SJSA1 (cell line): Measurements from ENCODE around the gene SLX4IP. TPM values are rescaled to one million over a fixed set of nuclear protein-coding genes. Genes with fewer than 3 reads are reported as not detected.

Source experiments
- DNase-seq, 2 experiments: peaks; one replicate each; pipeline ENCODE4 v3.0.0-alpha.2; 2015 to 2020; ENCODE audit warnings: low spot score in 2 of 2, low read depth in 1 of 2
- H3K27ac ChIP-seq: fragments of 250-450 bp; sonication (Bioruptor Pico); 2 replicates; pipeline ENCODE4 v1.5.1; 2020; ENCODE audit warnings: mild to moderate bottlenecking, moderate library complexity
- H3K27me3 ChIP-seq: fragments of 250-450 bp; sonication (Bioruptor Pico); replicated peaks from 2 replicates; pipeline ENCODE4 v1.5.1; 2020; ENCODE audit warnings: mild to moderate bottlenecking, moderate library complexity
- H3K36me3 ChIP-seq: fragments of 250-450 bp; sonication (Bioruptor Pico); 2 replicates; pipeline ENCODE4 v1.5.1; 2020; ENCODE audit warnings: mild to moderate bottlenecking
- H3K4me1 ChIP-seq: fragments of 250-450 bp; sonication (Bioruptor Pico); replicated peaks from 2 replicates; pipeline ENCODE4 v1.6.1; 2021; ENCODE audit warnings: mild to moderate bottlenecking
- H3K4me3 ChIP-seq: fragments of 250-450 bp; sonication (Bioruptor Pico); 2 replicates; pipeline ENCODE4 v1.5.1; 2020; ENCODE audit warnings: mild to moderate bottlenecking
- H3K9me3 ChIP-seq: fragments of 250-450 bp; sonication (Bioruptor Pico); replicated peaks from 2 replicates; pipeline ENCODE4 v1.5.1; 2020; ENCODE audit warnings: mild to moderate bottlenecking
- total RNA-seq: library from RNA; depleted of rRNA; stranded (reverse); fragments of >200 nt; shearing (Covaris generic); gene quantifications from 2 replicates; pipeline ENCODE4 v1.2.3, GENCODE V29; 2014

SLX4IP gene
- total RNA-seq, 1 experiment from 2014 or later, result 5.9 TPM

DNA sequence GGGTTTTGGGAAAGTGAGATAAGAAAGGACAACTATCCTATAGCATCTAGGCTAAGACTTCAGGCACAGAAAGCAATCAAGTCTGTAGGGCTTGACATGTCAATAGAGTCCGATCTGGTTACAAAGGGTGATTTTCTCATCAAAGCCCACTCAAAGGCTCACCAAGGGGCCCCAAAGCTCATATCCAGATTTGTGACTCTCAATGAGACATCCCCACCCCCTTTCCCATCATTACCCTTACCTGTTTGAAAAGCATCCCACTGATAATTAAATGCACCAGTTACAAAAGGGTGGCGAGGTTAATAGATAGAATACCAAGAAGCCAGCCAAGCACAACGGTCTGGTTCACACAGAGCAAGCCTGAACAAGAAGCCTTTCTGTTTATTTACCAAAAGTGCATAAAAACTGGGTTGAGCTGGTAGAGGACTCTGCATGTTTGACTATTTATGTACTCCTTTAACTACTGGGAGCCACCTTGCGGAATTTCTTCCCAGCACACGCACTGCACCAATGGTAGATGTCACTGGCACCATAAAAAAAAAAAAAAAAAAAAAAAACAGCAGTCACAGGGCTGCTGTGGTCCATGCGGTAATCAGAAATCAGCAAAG, 232.6 kb downstream of the SLX4IP start:
- Histone ChIP-seq H3K27me3 (no peaks in the 10 kb centered on the region), H3K9me3 (no peaks in the 10 kb centered on the region), H3K27ac (peak overlapping the region; percentile 97), H3K36me3 (peaks cover 60% of the 10 kb centered on the region), H3K4me3 (no peak overlapping the region), H3K4me1 (peaks cover 59% of the 10 kb centered on the region)
- no peak for DNase-seq

DNA sequence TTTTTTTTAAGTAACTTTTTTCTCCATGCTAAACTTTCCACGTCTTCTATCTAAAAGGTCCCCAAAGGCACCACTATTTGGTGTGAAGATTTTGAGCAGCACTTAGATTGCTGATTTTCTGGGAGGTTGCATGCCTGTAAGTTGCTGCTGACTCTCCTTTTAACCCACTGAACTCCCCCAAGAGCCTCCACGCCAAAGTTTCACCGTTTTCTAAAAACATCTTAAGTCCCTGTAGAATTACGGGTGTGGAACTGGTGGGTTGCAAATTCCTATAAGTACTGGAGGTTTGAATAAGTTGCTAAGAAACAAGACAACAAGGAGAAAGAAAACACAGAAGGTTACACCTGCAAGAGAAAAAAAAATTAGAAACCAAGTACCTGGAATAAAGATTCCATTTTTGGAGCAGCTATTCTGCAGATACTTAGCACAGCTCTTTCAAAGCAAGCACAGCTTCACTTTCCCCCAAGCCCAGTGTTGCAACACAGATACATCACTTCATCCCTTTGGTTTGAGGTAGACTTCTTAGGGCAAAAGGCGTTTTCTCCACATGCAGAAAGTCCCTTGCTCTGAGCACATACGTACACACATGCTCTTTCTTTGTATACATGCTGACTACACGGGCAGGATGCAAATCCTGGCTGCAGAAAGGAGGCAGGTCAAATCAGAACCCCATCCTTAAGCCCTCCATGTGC, 233.7 kb downstream of the SLX4IP start:
- H3K27me3 ChIP-seq, result no peaks in the 10 kb centered on the region
- no peak for DNase-seq
- H3K36me3 ChIP-seq, result peaks cover 51% of the 10 kb centered on the region
- H3K27ac ChIP-seq, result no peak overlapping the region
- H3K4me3 ChIP-seq, result no peak overlapping the region
- H3K9me3 ChIP-seq, result no peaks in the 10 kb centered on the region
- H3K4me1 ChIP-seq, result peaks cover 59% of the 10 kb centered on the region

DNA sequence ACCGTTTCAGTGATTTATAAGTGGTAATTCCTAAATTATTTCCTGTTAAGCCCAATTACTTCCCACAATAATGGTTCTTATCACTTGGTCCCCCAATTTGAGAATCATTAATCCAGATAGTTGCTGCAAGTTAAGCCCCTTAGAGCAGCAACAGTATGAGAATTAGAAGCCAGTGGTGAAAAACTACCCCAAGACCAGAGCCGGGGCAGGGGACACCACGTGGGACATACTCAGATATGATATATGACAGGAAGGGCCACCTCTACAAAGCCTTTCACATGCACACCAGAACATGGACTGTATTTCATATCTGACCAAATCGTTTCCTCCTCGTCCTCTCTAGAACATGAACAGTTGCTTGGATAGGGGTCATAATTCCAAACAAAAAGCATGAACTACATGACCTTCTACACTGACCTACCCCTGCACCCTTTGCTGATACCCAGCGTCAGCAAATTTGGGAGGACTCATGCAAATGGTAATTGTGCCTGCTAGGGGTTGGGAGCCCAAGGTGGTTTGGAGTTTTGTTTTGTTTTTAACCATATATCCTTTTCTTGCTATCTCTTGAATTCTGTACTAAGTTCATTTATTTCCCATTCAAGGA, 234.8 kb downstream of the SLX4IP start:
- Histone ChIP-seq H3K4me1 (peaks cover 53% of the 10 kb centered on the region), H3K36me3 (peaks cover 43% of the 10 kb centered on the region), H3K27me3 (no peaks in the 10 kb centered on the region), H3K9me3 (no peaks in the 10 kb centered on the region), H3K27ac (no peak overlapping the region), H3K4me3 (no peak overlapping the region)
- DNase-seq, result no peak

DNA sequence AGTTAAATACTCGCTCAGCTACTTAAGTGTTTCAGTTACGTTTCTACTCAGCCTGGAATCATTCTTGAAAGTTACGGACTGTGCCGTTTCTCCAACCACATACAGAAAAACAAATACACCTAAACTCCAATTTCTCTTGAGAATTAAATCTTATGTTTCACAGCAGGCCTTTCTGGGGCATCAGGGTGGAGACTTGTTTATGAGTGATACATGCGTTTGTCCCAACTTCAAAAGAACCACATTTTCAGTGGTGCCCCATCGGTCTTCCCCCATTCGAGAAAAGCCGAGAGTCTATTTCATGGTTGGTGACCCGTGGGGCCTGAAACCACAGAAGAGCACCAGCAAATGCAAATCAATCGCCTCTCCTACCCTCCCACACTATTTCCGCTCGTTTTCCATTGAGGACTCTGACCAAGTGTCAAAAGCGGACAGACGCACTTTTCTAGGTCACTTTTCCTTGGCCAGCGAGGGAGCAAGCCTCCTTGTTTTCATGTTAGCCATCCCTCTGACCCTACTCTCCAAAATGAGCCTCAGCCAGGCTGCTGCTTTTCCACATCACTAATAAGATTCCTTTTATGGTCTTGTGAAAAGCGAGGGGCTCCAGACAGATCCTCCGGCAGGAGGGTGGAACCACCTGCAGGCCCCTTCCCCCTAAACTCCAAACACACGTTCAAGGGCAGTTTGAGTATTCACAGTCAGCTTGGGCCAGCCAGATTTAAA, 235.6 kb downstream of the SLX4IP start:
- Histone ChIP-seq H3K27ac (peak overlapping the region; percentile 44), H3K4me3 (peak overlapping the region; percentile 61), H3K4me1 (peaks cover 57% of the 10 kb centered on the region), H3K9me3 (no peaks in the 10 kb centered on the region), H3K36me3 (peaks cover 35% of the 10 kb centered on the region), H3K27me3 (no peaks in the 10 kb centered on the region)
- no peak for DNase-seq

DNA sequence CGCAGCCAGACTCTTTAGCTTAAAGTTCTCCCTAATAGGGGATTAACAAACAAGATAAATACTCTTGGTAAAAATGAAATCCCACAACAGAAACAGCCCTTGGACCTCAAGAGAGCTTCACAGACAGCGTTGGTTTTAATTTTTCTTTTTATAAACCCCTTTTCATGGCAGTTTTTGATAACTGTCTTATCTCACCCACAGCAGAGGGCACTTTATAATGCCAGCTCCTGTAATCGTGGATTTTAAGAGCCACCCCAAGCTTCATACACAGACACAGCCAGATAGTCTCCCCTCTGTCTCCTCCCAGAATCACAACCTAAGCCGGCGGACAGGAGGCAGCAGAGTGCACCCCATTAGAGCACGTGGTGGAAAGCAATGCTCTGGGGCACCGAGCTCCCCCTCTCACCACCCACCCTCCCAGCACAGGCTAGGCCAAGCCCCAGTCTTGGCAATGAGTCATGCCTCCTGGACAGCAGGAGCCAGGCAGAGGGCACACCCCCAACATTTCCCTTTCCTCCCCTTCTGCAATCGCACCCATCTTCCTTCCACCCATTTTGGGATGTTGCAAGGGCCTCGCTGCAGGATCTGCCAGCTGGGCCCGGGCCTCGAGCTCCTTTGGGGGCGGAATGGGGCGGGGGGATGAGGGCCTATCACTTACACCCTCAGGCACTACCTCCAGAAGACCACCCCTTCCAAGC, 236.3 kb downstream of the SLX4IP start:
- H3K36me3 ChIP-seq, result peaks cover 28% of the 10 kb centered on the region
- peak overlapping the region; percentile 61 for H3K4me3 ChIP-seq
- H3K4me1 ChIP-seq, result peaks cover 50% of the 10 kb centered on the region
- H3K27ac ChIP-seq, result peak overlapping the region; percentile 44
- peak; percentile 88 to 96 for DNase-seq
- no peaks in the 10 kb centered on the region for H3K27me3 ChIP-seq
- no peaks in the 10 kb centered on the region for H3K9me3 ChIP-seq

DNA sequence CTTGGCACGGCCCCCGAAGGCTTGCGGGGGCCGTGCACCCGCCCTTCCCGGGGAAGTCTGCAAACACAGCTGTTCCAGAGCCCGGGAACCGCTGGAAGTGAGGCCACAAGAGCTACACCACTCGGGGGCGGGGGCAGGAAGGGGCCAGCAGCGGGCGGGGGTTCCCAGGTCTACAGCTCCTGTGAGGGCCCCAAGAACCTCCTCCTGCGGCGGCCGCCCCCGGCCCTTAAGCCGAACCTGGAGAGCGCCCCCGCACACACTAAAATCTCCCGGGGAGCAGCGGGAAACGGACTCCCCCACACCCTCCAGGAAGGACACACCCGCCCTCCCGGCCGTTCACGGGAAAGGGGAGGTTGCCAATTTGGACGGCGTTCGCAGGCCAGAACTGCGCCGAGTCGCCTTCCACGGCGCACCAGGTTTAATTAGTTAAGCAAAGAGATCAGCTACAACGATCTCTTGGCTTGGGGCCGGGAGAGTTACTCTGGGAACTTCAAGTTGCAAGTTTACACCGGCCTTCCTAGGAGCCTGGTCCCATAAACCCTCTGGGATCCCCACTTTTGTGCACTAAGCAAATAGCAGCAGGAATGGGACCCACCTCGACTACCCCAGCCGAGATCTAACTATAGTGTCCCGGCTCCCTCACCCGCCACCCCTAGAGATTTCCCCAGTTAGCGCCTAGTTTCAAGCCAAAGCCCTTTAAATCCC, 237.0 kb downstream of the SLX4IP start:
- H3K27ac ChIP-seq, result peak overlapping the region; percentile 44
- H3K9me3 ChIP-seq, result no peaks in the 10 kb centered on the region
- H3K4me1 ChIP-seq, result peaks cover 43% of the 10 kb centered on the region
- H3K27me3 ChIP-seq, result no peaks in the 10 kb centered on the region
- H3K4me3 ChIP-seq, result peak overlapping the region; percentile 61
- DNase-seq, result peak in 1 of 2 experiments; percentile 60
- peaks cover 24% of the 10 kb centered on the region for H3K36me3 ChIP-seq

DNA sequence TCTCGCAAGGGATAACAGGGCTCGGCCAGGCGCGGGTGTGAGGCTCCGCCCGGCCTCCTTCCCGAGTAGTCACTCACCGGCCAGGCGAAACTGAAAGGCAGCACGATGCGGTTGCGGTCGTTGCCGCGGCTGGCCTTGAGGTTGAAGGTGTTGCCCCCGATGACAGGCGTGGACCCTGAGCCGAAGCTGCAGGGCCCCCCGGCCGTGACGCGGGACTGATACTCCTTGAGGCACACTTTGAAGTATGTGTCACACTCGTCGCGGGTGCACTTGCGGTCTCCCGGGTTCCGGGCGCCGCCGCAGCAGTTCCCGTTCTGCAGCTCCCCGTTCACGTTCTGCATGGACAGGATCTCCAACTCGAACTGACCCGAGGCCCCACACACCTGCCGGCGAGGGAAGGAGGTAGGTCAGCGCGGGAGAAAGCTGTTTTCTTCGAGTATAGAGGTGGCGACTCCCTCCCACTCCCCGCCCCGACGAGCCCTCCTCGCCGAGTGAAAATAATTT, 237.6 kb downstream of the SLX4IP start:
- Histone ChIP-seq H3K27me3 (no peaks in the 10 kb centered on the region), H3K4me1 (peaks cover 37% of the 10 kb centered on the region), H3K9me3 (no peaks in the 10 kb centered on the region), H3K4me3 (peak overlapping the region; percentile 61), H3K27ac (peak overlapping the region; percentile 44), H3K36me3 (peaks cover 24% of the 10 kb centered on the region)
- peak; percentile 69 to 73 for DNase-seq

DNA sequence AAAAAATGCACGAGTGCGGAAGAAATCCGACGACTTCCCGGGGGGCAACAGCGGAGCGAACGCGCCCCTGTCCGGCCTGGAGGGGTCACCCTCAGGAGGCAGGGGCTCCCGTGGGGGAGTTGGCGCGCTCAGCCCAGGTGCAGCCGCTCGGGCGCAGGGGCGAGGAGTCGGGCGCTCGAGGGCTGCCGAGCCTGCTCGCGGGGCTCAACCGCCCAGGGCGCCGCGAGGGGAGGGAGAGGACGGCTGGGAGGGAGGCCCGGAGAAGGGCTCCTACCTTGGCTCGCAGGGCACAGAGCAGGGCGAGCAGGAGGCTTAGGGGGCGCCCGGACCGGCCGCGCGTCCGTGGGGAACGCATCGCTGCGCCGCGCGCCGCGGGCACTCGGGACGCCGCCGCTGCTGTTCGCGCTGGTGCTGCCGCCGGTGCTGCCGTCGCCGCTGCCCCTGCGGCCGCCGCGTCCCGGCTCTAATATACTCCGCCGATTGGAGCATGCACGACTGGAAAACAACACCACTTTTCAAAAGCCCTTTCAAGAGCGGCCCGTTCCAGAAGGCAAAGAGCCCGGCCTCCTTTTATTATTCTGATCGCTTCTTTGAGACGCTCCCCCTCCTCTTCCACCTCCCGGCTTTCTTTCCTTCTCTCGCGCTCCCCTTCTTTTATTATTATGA, 238.2 kb downstream of the SLX4IP start:
- H3K4me3 ChIP-seq, result peak overlapping the region; percentile 61
- H3K27me3 ChIP-seq, result no peaks in the 10 kb centered on the region
- H3K27ac ChIP-seq, result peak overlapping the region; percentile 44
- H3K4me1 ChIP-seq, result peaks cover 31% of the 10 kb centered on the region
- no peak for DNase-seq
- no peaks in the 10 kb centered on the region for H3K9me3 ChIP-seq
- peaks cover 22% of the 10 kb centered on the region for H3K36me3 ChIP-seq

DNA sequence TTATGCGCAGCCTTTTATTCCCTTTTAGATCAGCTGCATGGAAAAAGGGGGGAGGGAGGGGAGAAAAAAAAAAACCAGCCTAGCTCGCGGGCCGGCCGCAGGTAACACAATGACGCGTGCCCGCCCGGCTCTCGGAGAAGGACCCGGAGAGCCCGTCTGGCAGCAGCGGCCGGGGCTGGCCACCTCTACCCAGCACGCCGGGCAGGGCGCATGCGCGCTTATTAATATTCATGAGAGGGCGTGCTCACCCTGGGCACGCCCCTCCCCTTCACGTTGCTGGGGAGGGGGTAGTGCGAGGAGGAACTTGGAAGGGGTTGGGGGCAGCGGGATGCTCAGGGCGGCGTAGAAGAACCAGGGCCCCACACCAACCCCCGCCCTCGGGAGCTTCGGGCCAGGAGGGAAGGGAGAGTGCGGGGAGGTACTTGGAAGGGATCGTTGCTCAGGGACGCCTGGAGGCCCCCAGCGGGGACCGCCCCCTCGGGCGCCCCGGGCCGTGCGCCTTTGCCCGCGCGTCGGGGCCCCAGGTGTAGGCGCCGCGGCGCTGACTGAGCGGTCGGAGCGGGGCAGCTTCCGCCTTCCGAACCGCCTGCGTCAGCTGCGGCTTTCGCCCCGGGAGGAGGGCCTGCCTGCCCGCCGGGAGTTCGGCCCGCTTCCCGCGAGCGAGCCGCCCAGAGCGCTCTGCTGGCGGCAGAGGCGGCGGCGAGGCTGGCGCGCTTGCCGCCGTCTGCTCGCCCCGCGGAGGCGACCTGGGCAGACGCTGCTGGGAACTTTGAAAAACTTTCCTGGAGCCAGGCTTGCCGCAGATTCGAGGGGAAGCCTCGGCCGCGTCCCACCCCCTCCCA, 239.0 kb downstream of the SLX4IP start, which contains the start of gene JAG1:
TSS of gene JAG1 (minus strand) at position 158 of the 842 bp plus-strand sequence. CDS start 469 bp downstream, outside the sequence.
- Histone ChIP-seq H3K27me3 (no peaks in the 10 kb centered on the region), H3K4me1 (peaks cover 30% of the 10 kb centered on the region), H3K27ac (peak within 1 kb of the TSS; percentile 98), H3K9me3 (no peaks in the 10 kb centered on the region), H3K4me3 (peak within 1 kb of the TSS; percentile 61), H3K36me3 (peaks cover 16% of the 10 kb centered on the region)
- DNase-seq, result peak; percentile 96 to 98

DNA sequence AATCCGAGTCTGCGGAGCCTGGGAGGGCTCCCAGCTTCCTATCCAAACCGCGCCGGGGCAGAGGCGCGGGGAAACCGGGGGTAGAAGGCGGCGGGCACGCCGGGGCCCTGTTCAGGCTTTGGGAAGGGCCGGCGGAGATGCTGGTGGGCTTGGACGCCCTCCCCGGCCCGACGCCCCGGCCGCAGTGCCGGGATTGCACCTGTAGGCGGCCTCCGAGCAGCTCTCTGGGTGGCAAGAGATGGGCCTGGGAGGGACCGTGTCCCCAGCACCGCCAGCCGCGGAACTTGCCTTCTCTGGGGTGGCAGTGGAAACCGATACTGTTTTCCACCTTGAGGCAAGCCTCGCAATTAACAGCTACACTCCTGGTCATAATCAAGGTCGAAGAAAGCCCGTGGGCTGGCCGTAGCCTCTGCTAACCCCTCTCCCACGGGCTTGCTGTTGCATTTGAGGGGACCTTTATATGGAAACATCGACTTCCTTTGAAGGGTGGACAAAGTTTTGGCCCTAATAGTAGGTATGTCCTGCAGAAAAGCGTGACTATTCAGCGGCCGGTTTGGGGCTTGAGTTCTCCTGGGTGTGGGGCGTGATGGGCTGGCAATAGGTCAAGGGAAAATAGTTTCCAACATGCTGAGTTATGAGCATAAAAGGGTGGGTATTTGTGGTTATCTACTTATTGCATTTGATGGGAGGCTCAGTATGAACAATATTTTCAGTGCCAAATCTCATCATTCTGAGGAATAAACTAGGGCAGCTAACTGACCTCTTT, 239.8 kb downstream of the SLX4IP start:
- H3K4me3 ChIP-seq, result peak overlapping the region; percentile 61
- peaks cover 15% of the 10 kb centered on the region for H3K36me3 ChIP-seq
- H3K27ac ChIP-seq, result peak overlapping the region; percentile 98
- H3K27me3 ChIP-seq, result no peaks in the 10 kb centered on the region
- peak; percentile 85 to 93 for DNase-seq
- H3K4me1 ChIP-seq, result peaks cover 28% of the 10 kb centered on the region
- no peaks in the 10 kb centered on the region for H3K9me3 ChIP-seq

DNA sequence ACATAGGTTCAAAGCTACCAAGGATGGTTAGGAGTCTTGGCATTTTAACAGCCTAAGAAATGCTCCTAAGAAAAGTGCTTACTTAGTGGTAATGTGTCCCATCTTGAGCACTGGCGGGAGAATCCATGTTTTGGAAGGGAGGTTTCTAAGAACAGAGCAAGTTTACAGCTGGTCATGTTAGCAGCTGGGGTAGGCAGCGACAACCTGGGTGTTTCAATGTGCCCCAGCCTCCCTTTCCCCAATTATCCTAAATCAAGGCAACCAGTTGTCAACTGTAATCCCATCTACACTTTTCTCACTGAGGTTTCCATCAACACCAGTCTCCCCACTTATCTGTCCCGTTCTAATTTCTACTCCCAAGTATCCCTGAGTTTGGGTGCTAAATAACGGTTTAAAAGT, 240.3 kb downstream of the SLX4IP start:
- Histone ChIP-seq H3K9me3 (no peaks in the 10 kb centered on the region), H3K27me3 (no peaks in the 10 kb centered on the region), H3K27ac (no peak overlapping the region), H3K4me3 (peak overlapping the region; percentile 61; the same call in 1 of the 2 replicates), H3K36me3 (peaks cover 15% of the 10 kb centered on the region), H3K4me1 (peaks cover 22% of the 10 kb centered on the region)
- no peak for DNase-seq
